Measurements from ENCODE around the gene COPA.

The COPA gene

GRCh38 chr1:160346463-160346862 lies 3.4 kb upstream of the COPA start:
- in situ Hi-C loops (cut with HindIII; ENCODE audit: low sequenced_read_pairs), result no loop called here
- no peak overlapping the region for H3K4me3 ChIP-seq (ENCODE audit: low read depth, low read length)
- no peak for DNase-seq (ENCODE audit: low read depth)
- no peak for TF ChIP-seq CTCF (IDR thresholded peaks at IDR 0.05; ENCODE audit: low read depth, low read length, missing control alignments)

DNA sequence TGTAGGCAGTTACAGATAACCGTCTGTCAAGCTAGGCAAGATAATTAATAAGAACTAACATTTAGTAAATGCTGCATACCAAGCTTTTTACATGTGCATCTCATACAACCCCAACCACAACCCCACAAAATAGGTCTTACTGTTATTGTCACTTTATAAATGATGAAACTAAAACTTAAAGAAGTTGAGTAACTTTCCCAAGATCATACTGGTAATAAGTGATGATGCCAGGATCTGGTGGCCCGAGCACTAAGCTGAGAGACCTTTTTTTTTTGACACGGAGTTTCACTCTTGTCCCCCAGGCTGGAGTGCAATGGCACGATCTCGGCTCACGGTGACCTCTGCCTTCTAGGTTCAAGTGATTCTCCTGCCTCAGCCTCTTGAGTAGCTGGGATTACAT lies 1.9 kb upstream of the COPA start:
- no peak for DNase-seq (ENCODE audit: low read depth)
- TF ChIP-seq CTCF (IDR thresholded peaks at IDR 0.05; ENCODE audit: low read depth, low read length, missing control alignments), result no peak
- no peak overlapping the region for H3K4me3 ChIP-seq (ENCODE audit: low read depth, low read length)
- in situ Hi-C loops (cut with HindIII; ENCODE audit: low sequenced_read_pairs), result no loop called here

DNA sequence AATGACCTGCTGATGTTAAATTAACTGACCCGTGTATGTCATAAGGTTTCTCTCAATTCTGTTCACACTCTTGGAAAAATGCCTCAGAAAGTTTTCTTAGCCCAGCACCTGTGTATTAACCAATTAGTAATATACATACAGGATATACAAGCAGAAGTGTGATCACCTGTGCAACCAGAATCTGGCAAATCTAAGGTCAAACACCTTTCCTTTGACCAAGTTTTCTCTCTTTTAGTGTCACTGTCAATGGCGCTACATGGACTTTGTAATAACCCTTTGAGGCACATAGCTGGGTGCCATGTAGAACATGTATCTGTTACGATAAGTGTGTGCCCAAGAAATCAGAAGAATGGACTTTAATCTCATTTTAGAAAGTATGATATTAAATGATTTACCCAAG lies 1.2 kb upstream of the COPA start:
- no peak for DNase-seq (ENCODE audit: low read depth)
- no peak for TF ChIP-seq CTCF (IDR thresholded peaks at IDR 0.05; ENCODE audit: low read depth, low read length, missing control alignments)
- in situ Hi-C loops (cut with HindIII; ENCODE audit: low sequenced_read_pairs), result no loop called here
- H3K4me3 ChIP-seq (ENCODE audit: low read depth, low read length), result peak overlapping the region; percentile 74

- in situ Hi-C loops (cut with HindIII; ENCODE audit: low sequenced_read_pairs), result no loop called here
- DNase-seq (ENCODE audit: low read depth), result no peak
- peak overlapping the region; percentile 74 for H3K4me3 ChIP-seq (ENCODE audit: low read depth, low read length)
Measured at GRCh38 chr1:160342526-160342925, 524 bp downstream of the COPA start.

DNA sequence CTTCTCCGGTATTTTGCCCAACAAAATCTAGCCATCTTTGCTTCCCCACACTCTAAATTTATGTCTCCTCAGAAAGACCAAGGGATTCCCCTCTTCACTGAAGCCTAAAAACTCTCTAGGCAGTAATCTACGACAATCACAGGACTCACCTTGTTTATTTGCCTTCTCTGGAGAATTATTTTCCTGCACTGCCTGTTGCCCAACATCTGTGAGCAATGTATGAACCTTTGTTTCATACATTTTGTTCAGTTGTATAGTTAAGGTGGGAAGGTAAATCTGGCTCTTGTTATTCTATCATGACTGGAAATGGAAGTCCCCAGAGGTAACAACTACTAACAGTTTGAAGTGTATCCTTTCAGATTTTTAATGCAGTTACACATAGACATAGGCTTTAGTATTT lies 2.2 kb downstream of the COPA start:
- no peak for TF ChIP-seq CTCF (IDR thresholded peaks at IDR 0.05; ENCODE audit: low read depth, low read length, missing control alignments)
- H3K4me3 ChIP-seq (ENCODE audit: low read depth, low read length), result peak overlapping the region; percentile 7
- DNase-seq (ENCODE audit: low read depth), result no peak
- in situ Hi-C loops (cut with HindIII; ENCODE audit: low sequenced_read_pairs), result no loop called here

More at GRCh38 chr1:160342526-160342925, 524 bp downstream of the COPA start:
- no peak for TF ChIP-seq CTCF (IDR thresholded peaks at IDR 0.05; ENCODE audit: low read depth, low read length, missing control alignments)

- no peak overlapping the region for H3K4me3 ChIP-seq (ENCODE audit: low read depth, low read length)
- in situ Hi-C loops (cut with HindIII; ENCODE audit: low sequenced_read_pairs), result no loop called here
- no peak for TF ChIP-seq CTCF (IDR thresholded peaks at IDR 0.05; ENCODE audit: low read depth, low read length, missing control alignments)
Measured at GRCh38 chr1:160340146-160340545, 2.9 kb downstream of the COPA start.

GRCh38 chr1:160338580-160338979 lies 4.5 kb downstream of the COPA start:
- no peak for DNase-seq (ENCODE audit: low read depth)
- TF ChIP-seq CTCF (IDR thresholded peaks at IDR 0.05; ENCODE audit: low read depth, low read length, missing control alignments), result no peak
- no peak overlapping the region for H3K4me3 ChIP-seq (ENCODE audit: low read depth, low read length)
- in situ Hi-C loops (cut with HindIII; ENCODE audit: low sequenced_read_pairs), result no loop called here

More at GRCh38 chr1:160340146-160340545, 2.9 kb downstream of the COPA start:
- no peak for DNase-seq (ENCODE audit: low read depth)

Measured in astrocyte of the cerebellum (primary cell).